Activated CD8-positive, alpha-beta memory T cell treated with anti-CD3 and anti-CD28 coated beads, Interleukin-2, amount 50 U/mL, for 4 hours (primary cell): Measurements from ENCODE around the gene ZMYND8.

ENCODE experiments used
- DNase-seq: peaks from one replicate; pipeline ENCODE4 v3.0.0-alpha.2; 2020

ZMYND8 gene

GRCh38 chr20:47353692-47354463 lies 2.6 kb downstream of the ZMYND8 start:
- no peak for DNase-seq

DNA sequence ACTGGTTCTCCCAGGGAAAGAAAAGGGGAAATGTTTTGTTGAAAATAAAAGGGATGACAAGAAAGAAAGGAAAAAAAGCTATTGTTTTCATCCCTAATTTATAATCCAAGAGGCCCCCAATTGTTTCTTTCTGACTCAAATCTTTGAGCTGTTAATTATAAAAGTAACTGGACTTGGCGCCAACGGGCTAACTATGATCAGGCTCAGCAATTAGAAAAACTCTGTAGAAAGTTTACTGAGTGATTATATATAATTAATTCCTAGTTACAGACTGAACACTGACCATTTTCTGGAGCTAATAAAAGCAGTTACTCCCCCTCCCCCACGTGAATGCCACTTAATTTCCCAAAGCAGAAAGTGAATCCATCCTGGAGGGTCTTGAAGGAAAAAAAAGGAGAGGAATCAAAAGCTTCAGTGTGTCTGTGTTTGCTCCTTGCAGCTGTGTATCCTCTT lies 3.2 kb downstream of the ZMYND8 start:
- DNase-seq, result no peak

- DNase-seq, result no peak
Measured at GRCh38 chr20:47352332-47353238, 3.9 kb downstream of the ZMYND8 start.

GRCh38 chr20:47351643-47352331 lies 4.7 kb downstream of the ZMYND8 start:
- no peak for DNase-seq

- no peak for DNase-seq
Measured at GRCh38 chr20:47350691-47351545, 5.6 kb downstream of the ZMYND8 start.

- DNase-seq, result no peak
Measured at GRCh38 chr20:47350181-47350550, 6.3 kb downstream of the ZMYND8 start.

GRCh38 chr20:47349365-47350180 lies 6.9 kb downstream of the ZMYND8 start:
- DNase-seq, result no peak

GRCh38 chr20:47348539-47349142 lies 7.9 kb downstream of the ZMYND8 start:
- DNase-seq, result no peak

GRCh38 chr20:47347661-47348435 lies 8.7 kb downstream of the ZMYND8 start:
- no peak for DNase-seq

GRCh38 chr20:47346172-47346571 lies 10.3 kb downstream of the ZMYND8 start:
- DNase-seq, result peak; percentile 26

- no peak for DNase-seq
Measured at GRCh38 chr20:47345214-47345613, 11.3 kb downstream of the ZMYND8 start.

- no peak for DNase-seq
Measured at GRCh38 chr20:47343007-47343472, 13.5 kb downstream of the ZMYND8 start.

GRCh38 chr20:47338131-47338628 lies 18.3 kb downstream of the ZMYND8 start:
- DNase-seq, result no peak

DNA sequence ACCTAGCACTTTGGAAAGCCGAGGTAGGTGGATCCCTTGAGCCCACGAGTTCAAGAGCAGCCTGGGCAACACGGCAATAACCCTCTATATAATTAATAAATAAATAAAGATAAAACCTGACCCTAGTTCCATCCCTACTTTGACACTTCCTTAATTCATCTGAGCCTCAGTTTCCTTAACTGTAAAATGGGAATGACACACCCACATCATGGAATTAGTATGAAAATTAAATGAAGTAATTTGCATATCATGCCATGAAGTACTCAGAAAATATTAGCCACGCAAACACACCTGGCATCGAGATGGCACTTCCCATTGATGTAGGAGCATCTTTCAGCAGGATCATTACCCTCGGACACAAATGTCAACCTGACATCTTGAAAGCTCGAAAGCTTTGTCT lies 19.1 kb downstream of the ZMYND8 start:
- DNase-seq, result no peak

GRCh38 chr20:47336129-47336754 lies 20.3 kb downstream of the ZMYND8 start:
- no peak for DNase-seq

DNA sequence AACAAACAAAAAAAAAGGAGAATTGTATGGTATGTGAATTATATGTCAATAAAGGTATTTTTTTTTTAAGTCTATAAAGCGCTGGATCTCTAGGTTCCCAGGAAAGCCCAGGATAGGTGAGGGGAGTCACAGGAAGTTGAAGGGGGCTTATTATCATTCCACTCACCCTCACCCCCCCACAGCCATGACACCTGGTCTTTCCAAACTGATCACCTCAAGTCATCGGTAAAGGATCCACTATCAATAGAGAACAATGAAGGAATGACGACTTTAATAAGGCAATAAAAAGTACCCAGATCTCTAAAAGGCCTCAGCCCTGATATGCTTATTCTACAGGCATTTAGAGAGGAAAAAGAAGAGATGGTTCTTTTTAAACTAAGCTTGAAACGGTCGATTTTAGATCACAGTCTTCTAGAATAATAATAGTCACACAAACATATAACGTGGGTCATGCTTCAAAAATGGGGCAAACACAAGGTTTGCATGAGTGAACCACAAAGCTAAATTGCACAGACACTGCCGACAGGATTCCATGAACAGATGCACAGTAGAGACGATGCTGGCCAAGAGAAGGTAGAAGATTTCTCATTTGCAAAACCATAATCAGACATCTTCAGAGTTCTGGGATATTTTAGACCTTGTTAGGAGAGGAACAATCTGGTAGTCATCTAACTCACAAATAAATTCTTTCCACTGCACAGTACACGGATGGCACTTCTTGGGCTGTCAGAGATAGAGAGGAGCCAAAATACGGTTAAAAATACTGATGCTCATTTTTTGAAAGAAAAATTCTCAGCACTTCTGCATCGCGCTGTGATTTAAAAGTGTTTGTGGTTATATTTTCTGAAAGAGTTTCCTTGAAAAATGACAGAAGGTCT lies 21.0 kb downstream of the ZMYND8 start:
- no peak for DNase-seq

DNA sequence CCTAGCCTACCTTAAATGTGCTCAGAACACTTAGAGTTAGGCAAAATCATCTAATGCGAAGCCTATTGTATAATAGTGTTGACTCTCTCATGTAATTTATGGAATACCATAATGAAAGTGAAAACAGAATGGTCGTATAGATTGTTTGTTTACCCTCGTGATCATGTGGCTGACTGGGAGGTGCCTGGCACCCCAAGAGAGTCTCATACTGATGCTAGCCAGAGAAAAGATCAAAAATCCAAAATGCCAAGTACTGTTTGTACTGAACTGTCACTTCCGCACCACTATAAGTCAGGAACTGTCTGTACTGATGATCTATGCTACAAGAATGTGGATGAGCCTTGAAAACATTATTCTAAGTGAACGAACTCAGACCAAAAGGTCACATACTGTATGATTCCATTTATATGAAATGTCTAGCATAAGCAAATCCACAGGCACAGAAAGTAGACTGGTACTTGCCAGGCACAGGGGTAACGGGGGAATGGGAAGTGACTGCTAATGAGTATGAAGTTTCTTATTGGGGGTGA lies 22.4 kb downstream of the ZMYND8 start:
- no peak for DNase-seq
